ENCODE data around the gene CFAP97D1.

CFAP97D1 gene

DNA sequence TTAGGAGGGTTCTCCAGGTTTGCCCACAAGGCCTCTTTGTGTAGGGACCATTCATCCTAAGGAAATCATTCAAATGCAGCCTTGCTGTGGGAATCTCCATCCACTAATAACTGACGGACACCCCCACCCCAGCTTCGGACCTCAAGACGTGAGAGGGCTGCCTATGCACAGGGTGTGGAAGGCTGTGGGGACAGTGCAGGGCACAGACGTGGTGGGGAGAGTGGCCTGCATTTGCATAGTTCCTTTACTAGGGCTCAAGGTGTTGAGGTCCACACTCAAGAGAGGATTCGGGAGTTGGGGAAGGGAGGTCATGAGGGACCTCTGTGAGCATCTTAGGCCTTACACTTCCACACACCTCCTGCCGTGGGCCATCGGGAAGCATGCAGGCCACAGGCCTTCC, 11.3 kb upstream of the CFAP97D1 start:
- H3K4me2 ChIP-seq (ENCODE audit: insufficient read depth, low read length): no peak overlapping the region
- no peak for TF ChIP-seq EZH2 (IDR thresholded peaks at IDR 0.05; ENCODE audit: borderline replicate concordance, low read depth, low read length, severe bottlenecking)
- TF ChIP-seq CTCF (IDR thresholded peaks at IDR 0.05; ENCODE audit: borderline replicate concordance, extremely low read depth, low read length, poor library complexity, severe bottlenecking): no peak
- no peak overlapping the region for H3K27ac ChIP-seq (ENCODE audit: low read length)
- H3K36me3 ChIP-seq (ENCODE audit: insufficient read depth, low read length): no peaks in the 10 kb centered on the region
- H4K20me1 ChIP-seq (ENCODE audit: insufficient read depth, low read length): no peaks in the 10 kb centered on the region
- no peaks in the 10 kb centered on the region for H3K4me1 ChIP-seq (ENCODE audit: insufficient read depth, low read length)
- H3K27me3 ChIP-seq (ENCODE audit: insufficient read depth, low read length, poor library complexity): peaks cover 4% of the 10 kb centered on the region
- no peaks in the 10 kb centered on the region for H3K79me2 ChIP-seq (ENCODE audit: insufficient read depth, low read length)
- ATAC-seq (ENCODE audit: insufficient read depth, low read depth): no peak
- no peak overlapping the region for H2AFZ ChIP-seq (ENCODE audit: low read depth, low read length)
- DNase-seq: no peak
- no peak overlapping the region for H3K9ac ChIP-seq (ENCODE audit: low read depth, low read length)
- no peaks in the 10 kb centered on the region for H3K9me3 ChIP-seq (ENCODE audit: insufficient read depth, low read length, severe bottlenecking)
- no peak overlapping the region for H3K4me3 ChIP-seq (ENCODE audit: low read depth in 1 of 2, low read length in 2 of 2)

DNA sequence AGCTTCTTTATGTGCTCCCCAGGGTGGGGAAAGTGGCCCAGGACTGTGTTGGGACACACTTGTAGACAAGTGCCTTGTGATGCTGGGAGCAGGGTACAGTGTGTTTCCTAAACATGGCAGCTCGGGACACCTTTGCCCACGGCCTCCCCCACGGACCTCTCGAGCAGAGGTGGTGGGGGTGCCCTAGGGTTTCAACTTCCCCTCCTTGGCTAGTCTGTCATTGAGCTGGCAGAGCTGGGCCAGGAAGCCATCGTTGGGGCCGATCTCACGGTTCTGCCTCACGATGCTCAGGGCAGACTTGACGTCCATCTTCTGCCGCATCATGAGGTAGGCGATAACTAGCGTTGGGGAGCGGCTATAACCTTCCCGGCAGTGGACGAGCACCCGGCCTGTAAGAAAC, 10.8 kb upstream of the CFAP97D1 start:
- no peak for ATAC-seq (ENCODE audit: insufficient read depth, low read depth)
- DNase-seq: no peak

GRCh38 chr17:43769859-43770258, 10.4 kb upstream of the CFAP97D1 start:
- Histone ChIP-seq H3K9ac (ENCODE audit: low read depth, low read length) (no peak overlapping the region), H3K4me1 (ENCODE audit: insufficient read depth, low read length) (no peaks in the 10 kb centered on the region), H3K4me2 (ENCODE audit: insufficient read depth, low read length) (no peak overlapping the region), H2AFZ (ENCODE audit: low read depth, low read length) (no peak overlapping the region), H3K27me3 (ENCODE audit: insufficient read depth, low read length, poor library complexity) (peaks cover 4% of the 10 kb centered on the region), H3K27ac (ENCODE audit: low read length) (no peak overlapping the region), H3K4me3 (ENCODE audit: low read depth in 1 of 2, low read length in 2 of 2) (no peak overlapping the region), H3K79me2 (ENCODE audit: insufficient read depth, low read length) (no peaks in the 10 kb centered on the region), H4K20me1 (ENCODE audit: insufficient read depth, low read length) (no peaks in the 10 kb centered on the region), H3K9me3 (ENCODE audit: insufficient read depth, low read length, severe bottlenecking) (no peaks in the 10 kb centered on the region), H3K36me3 (ENCODE audit: insufficient read depth, low read length) (no peaks in the 10 kb centered on the region)
- ATAC-seq (ENCODE audit: insufficient read depth, low read depth) (no peak), DNase-seq (no peak)
- TF ChIP-seq CTCF (IDR thresholded peaks at IDR 0.05; ENCODE audit: borderline replicate concordance, extremely low read depth, low read length, poor library complexity, severe bottlenecking) (no peak), EZH2 (IDR thresholded peaks at IDR 0.05; ENCODE audit: borderline replicate concordance, low read depth, low read length, severe bottlenecking) (no peak)

More for the DNA sequence above, 10.8 kb upstream of the CFAP97D1 start:
- peaks cover 4% of the 10 kb centered on the region for H3K27me3 ChIP-seq (ENCODE audit: insufficient read depth, low read length, poor library complexity)
- H3K4me2 ChIP-seq (ENCODE audit: insufficient read depth, low read length): no peak overlapping the region
- no peaks in the 10 kb centered on the region for H3K4me1 ChIP-seq (ENCODE audit: insufficient read depth, low read length)
- no peak overlapping the region for H3K9ac ChIP-seq (ENCODE audit: low read depth, low read length)
- no peak overlapping the region for H3K27ac ChIP-seq (ENCODE audit: low read length)
- H3K4me3 ChIP-seq (ENCODE audit: low read depth in 1 of 2, low read length in 2 of 2): no peak overlapping the region
- no peaks in the 10 kb centered on the region for H3K36me3 ChIP-seq (ENCODE audit: insufficient read depth, low read length)
- no peaks in the 10 kb centered on the region for H3K9me3 ChIP-seq (ENCODE audit: insufficient read depth, low read length, severe bottlenecking)
- no peaks in the 10 kb centered on the region for H3K79me2 ChIP-seq (ENCODE audit: insufficient read depth, low read length)
- TF ChIP-seq EZH2 (IDR thresholded peaks at IDR 0.05; ENCODE audit: borderline replicate concordance, low read depth, low read length, severe bottlenecking): no peak
- no peak for TF ChIP-seq CTCF (IDR thresholded peaks at IDR 0.05; ENCODE audit: borderline replicate concordance, extremely low read depth, low read length, poor library complexity, severe bottlenecking)
- H4K20me1 ChIP-seq (ENCODE audit: insufficient read depth, low read length): no peaks in the 10 kb centered on the region
- no peak overlapping the region for H2AFZ ChIP-seq (ENCODE audit: low read depth, low read length)

DNA sequence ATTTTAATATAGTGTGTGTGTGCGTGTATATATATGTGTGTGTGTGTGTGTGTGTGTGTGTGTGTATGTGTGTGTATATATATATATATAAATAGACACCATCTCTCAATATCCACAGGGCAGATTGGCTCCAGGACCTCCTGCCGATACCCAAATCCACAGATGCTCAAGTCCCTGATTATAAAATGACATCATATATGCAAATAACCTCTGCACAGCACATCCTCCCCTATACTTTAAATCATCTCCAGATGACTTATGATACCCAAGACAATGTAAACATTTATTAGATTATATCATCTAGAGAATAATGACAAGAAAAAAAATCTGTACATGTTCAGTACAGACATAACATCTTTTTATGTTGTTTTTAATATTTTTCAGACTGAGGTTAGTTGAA, 9.3 kb upstream of the CFAP97D1 start:
- Histone ChIP-seq H3K4me3 (ENCODE audit: low read depth in 1 of 2, low read length in 2 of 2) (no peak overlapping the region), H4K20me1 (ENCODE audit: insufficient read depth, low read length) (no peaks in the 10 kb centered on the region), H2AFZ (ENCODE audit: low read depth, low read length) (no peak overlapping the region), H3K27me3 (ENCODE audit: insufficient read depth, low read length, poor library complexity) (peaks cover 4% of the 10 kb centered on the region), H3K79me2 (ENCODE audit: insufficient read depth, low read length) (no peaks in the 10 kb centered on the region), H3K36me3 (ENCODE audit: insufficient read depth, low read length) (no peaks in the 10 kb centered on the region), H3K4me2 (ENCODE audit: insufficient read depth, low read length) (no peak overlapping the region), H3K9me3 (ENCODE audit: insufficient read depth, low read length, severe bottlenecking) (no peaks in the 10 kb centered on the region), H3K4me1 (ENCODE audit: insufficient read depth, low read length) (no peaks in the 10 kb centered on the region), H3K27ac (ENCODE audit: low read length) (no peak overlapping the region), H3K9ac (ENCODE audit: low read depth, low read length) (no peak overlapping the region)
- ATAC-seq (ENCODE audit: insufficient read depth, low read depth) (no peak), DNase-seq (no peak)
- no peak for TF ChIP-seq CTCF (IDR thresholded peaks at IDR 0.05; ENCODE audit: borderline replicate concordance, extremely low read depth, low read length, poor library complexity, severe bottlenecking)
- no peak for TF ChIP-seq EZH2 (IDR thresholded peaks at IDR 0.05; ENCODE audit: borderline replicate concordance, low read depth, low read length, severe bottlenecking)

Data from DND-41 (cell line).